Natural killer cell (primary cell): ENCODE data around the gene PBXIP1. TPM values are rescaled to one million over a fixed set of nuclear protein-coding genes. Genes with fewer than 3 reads are reported as not detected.
"Not testable (repeated sequence)": the region's sequence is repeated elsewhere in the genome, so short reads cannot be mapped to it uniquely, and the experiment has no call there.

Experiments
- ATAC-seq, 3 donors: fragments of 150-1000 bp in 2 of 3; fragments of 200-7000 bp in 1 of 3; cut with Tn5 transposase; 1 replicate in 1 of 3; 2 replicates in 2 of 3; pipeline ENCODE4 v1.10.0; 2021; ENCODE audit warnings: mild to moderate bottlenecking in 2 of 3, moderate library complexity in 2 of 3
- DNase-seq, 2 donors: peaks; one replicate each; pipeline versions ENCODE4 v3.0.0 to v3.0.0-alpha.2; 2013 to 2021; ENCODE audit warnings: mixed read lengths in 1 of 2
- H3K27ac ChIP-seq: one replicate; pipeline ENCODE4 v1.5.1; 2013; ENCODE audit warnings: mild to moderate bottlenecking, low read length
- H3K27me3 ChIP-seq: one replicate; pipeline ENCODE4 v1.6.1; 2013; ENCODE audit warnings: low read length; ENCODE audit not compliant: control insufficient read depth, insufficient read depth
- H3K36me3 ChIP-seq: one replicate; pipeline ENCODE4 v1.6.1; 2013; ENCODE audit warnings: low read length; ENCODE audit not compliant: control insufficient read depth, insufficient read depth
- H3K4me1 ChIP-seq: one replicate; pipeline ENCODE4 v1.6.1; 2013; ENCODE audit warnings: low read length; ENCODE audit not compliant: control insufficient read depth, insufficient read depth
- H3K4me3 ChIP-seq: one replicate; pipeline ENCODE4 v1.5.1; 2013; ENCODE audit warnings: low read length
- H3K9me3 ChIP-seq: one replicate; pipeline ENCODE4 v1.6.1; 2013; ENCODE audit warnings: low read length; ENCODE audit not compliant: control insufficient read depth, insufficient read depth
- H3K27ac Mint-ChIP-seq, 2 donors: one replicate each; pipeline ENCODE4 v1.8.0; 2022; ENCODE audit warnings: mild to moderate bottlenecking in 2 of 2, mixed read lengths in 2 of 2, moderate library complexity in 1 of 2
- H3K27me3 Mint-ChIP-seq, 2 donors: one replicate each; pipeline ENCODE4 v1.8.0; 2022; ENCODE audit warnings: low read depth in 2 of 2, mixed read lengths in 2 of 2
- H3K36me3 Mint-ChIP-seq: one replicate; pipeline ENCODE4 v1.8.0; 2022; ENCODE audit warnings: mixed read lengths
- H3K4me1 Mint-ChIP-seq, 2 donors: one replicate each; pipeline ENCODE4 v1.8.0; 2022; ENCODE audit warnings: mixed read lengths in 2 of 2
- H3K4me3 Mint-ChIP-seq: one replicate; pipeline ENCODE4 v1.8.0; 2022; ENCODE audit warnings: mild to moderate bottlenecking, moderate library complexity, mixed read lengths
- H3K9me3 Mint-ChIP-seq, 2 donors: one replicate each; pipeline ENCODE4 v1.8.0; 2022; ENCODE audit warnings: mixed read lengths in 2 of 2
- WGBS: methylation state at CpG from one replicate; pipeline ENCODE4 v1.1.7; 2013; ENCODE audit warnings: missing lambda C conversion rate; ENCODE audit not compliant: insufficient coverage; 5-methylcytosine and 5-hydroxymethylcytosine counted together
- intact Hi-C: fragments of 100-400 bp; cut with micrococcal nuclease; formaldehyde crosslinking; loops from one replicate; pipeline ENCODE4 v1.14.2; 2022
- total RNA-seq, 4 donors: library from RNA; stranded (reverse); fragments of 120-200 nt in 1 of 4; gene quantifications; one replicate each; pipeline versions ENCODE4 v1.2.3 to v1.2.4, GENCODE V29; 2013 to 2022
- TF ChIP-seq, protein P1 (sequence below): fragments of 200-600 bp; IDR thresholded peaks from one replicate; pipeline ENCODE4 v1.8.0; 2022; ENCODE audit warnings: antibody characterized with exemption

PBXIP1 gene
- total RNA-seq, 3 donors from 2014 or later (not counting 1 experiment from before 2014, with no cell fraction given): 158 to 200 (median 197) TPM

DNA sequence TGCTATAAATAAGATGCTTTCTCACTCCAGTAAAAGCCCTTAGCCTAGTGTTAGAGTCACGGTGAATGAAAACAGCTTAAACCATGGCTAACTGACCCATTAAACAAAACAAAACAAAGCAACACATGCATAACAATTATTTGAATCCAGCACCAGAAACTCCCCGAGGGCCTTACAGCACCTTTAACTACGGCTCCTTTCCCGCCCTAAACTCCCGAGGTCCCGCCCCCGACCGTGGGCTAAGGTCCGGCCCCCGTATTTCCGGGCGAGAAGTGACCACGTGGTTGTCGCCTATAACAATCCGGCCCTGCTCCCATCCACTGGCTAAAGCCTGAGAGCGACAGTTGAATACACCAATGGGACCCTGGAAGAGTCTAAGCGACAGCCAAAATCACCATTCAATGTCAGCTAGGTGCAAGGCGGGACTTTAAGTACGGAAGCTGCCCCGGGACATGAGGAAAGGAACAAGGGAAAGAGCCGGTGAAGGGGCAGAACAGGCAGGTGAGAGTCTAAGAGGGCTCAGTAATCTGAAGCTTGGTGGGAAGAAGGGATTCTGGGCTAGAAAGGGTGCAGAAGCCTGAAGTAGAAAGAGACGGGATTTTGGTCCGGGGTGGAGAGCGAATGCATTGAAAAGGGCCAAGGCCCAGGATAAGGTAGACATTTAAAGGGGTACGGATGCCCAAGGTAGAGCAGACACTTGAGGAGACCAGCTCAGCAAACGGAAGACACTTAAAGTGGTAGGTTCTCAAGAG is 27.2 kb upstream of the PBXIP1 start, which contains the start of gene FLAD1:
TSS of gene FLAD1 (plus strand) at position 448 of the 752 bp plus-strand sequence. CDS start 351 bp downstream, outside the sequence.
- H3K27me3 Mint-ChIP-seq: no peaks in the 10 kb centered on the region
- Histone ChIP-seq H3K36me3 (peaks cover 11% of the 10 kb centered on the region), H3K4me3 (peak within 1 kb of the TSS; percentile 59), H3K9me3 (no peaks in the 10 kb centered on the region), H3K27ac (peak within 1 kb of the TSS; percentile 51), H3K4me1 (peaks cover 16% of the 10 kb centered on the region), H3K27me3 (no peaks in the 10 kb centered on the region)
- no peak within 1 kb of the TSS for H3K27ac Mint-ChIP-seq
- DNase-seq: peak; percentile 85 to 99
- peaks cover 0 to 6% of the 10 kb centered on the region in 2 donors for H3K4me1 Mint-ChIP-seq
- no peaks in the 10 kb centered on the region for H3K36me3 Mint-ChIP-seq
- TF ChIP-seq, protein P1, sequence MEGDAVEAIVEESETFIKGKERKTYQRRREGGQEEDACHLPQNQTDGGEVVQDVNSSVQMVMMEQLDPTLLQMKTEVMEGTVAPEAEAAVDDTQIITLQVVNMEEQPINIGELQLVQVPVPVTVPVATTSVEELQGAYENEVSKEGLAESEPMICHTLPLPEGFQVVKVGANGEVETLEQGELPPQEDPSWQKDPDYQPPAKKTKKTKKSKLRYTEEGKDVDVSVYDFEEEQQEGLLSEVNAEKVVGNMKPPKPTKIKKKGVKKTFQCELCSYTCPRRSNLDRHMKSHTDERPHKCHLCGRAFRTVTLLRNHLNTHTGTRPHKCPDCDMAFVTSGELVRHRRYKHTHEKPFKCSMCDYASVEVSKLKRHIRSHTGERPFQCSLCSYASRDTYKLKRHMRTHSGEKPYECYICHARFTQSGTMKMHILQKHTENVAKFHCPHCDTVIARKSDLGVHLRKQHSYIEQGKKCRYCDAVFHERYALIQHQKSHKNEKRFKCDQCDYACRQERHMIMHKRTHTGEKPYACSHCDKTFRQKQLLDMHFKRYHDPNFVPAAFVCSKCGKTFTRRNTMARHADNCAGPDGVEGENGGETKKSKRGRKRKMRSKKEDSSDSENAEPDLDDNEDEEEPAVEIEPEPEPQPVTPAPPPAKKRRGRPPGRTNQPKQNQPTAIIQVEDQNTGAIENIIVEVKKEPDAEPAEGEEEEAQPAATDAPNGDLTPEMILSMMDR: no peak
- H3K9me3 Mint-ChIP-seq: no peaks in the 10 kb centered on the region
- under 1% methylated on average over 26 of the region's 26 CpGs for WGBS
- peak; percentile 98 to 100 (median 99) for ATAC-seq
- no peak within 1 kb of the TSS for H3K4me3 Mint-ChIP-seq
- intact Hi-C loops: loop anchor here (1.0 kb wide), 3 partner anchors 9 to 46 kb away; partner anchors contain the start of gene CKS1B

DNA sequence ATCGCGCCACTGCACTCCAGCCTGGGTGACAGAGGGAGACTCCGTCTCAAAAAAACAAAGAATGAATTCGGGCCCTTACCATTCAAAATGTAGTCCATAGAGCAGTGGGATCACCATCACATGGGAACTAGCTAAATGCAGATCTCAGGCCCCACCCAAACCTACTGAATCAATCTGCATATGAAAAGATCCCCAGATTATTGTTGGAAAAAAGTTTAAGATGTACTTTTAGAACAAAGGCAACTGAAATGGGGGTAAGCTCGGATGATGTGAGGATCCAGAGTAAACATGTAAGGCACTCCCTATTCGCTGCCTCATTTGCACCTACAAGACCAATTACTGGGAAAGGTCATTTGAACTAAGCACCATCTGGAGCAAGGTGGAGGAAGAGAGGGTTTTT is 26.4 kb upstream of the PBXIP1 start:
- peak overlapping the region; percentile 8 for H3K4me3 ChIP-seq
- intact Hi-C loops: no loop called here
- H3K27ac ChIP-seq: peak overlapping the region; percentile 1
- peaks cover 6% of the 10 kb centered on the region for H3K36me3 ChIP-seq
- Mint-ChIP-seq H3K27me3 (no peaks in the 10 kb centered on the region), H3K36me3 (no peaks in the 10 kb centered on the region), H3K4me1 (peaks cover 0 to 6% of the 10 kb centered on the region in 2 donors), H3K9me3 (no peaks in the 10 kb centered on the region), H3K27ac (no peak overlapping the region), H3K4me3 (no peak overlapping the region)
- DNase-seq: no peak
- H3K27me3 ChIP-seq: no peaks in the 10 kb centered on the region
- no peak for ATAC-seq
- WGBS: 94% methylated on average over 5 of the region's 6 CpGs
- H3K4me1 ChIP-seq: peaks cover 16% of the 10 kb centered on the region
- no peaks in the 10 kb centered on the region for H3K9me3 ChIP-seq
- TF ChIP-seq, protein P1: no peak

DNA sequence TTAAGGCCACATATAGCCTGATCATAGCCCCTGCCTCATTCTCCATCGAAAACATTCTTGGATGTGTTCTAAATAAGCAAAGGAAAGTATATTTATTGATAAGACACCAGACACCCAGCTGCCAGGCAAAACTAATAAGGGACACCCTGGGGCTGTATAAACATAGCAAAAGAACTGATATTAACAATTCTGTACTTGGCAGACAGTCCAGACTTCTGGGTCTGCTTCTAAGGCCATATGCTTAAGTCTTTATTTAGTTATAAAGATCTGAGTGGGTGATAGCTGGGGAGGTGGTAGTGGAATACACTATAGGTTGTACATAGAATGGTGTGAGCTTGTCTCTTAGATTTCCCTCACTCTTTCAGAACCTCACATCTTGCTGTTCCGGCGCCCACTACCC is 22.5 kb upstream of the PBXIP1 start:
- TF ChIP-seq, protein P1: no peak
- Histone ChIP-seq H3K27me3 (no peaks in the 10 kb centered on the region), H3K27ac (no peak overlapping the region), H3K9me3 (no peaks in the 10 kb centered on the region), H3K4me1 (peaks cover 20% of the 10 kb centered on the region), H3K36me3 (no peaks in the 10 kb centered on the region), H3K4me3 (no peak overlapping the region)
- Mint-ChIP-seq H3K27ac (no peak overlapping the region), H3K4me1 (no peaks in the 10 kb centered on the region), H3K36me3 (no peaks in the 10 kb centered on the region), H3K27me3 (no peaks in the 10 kb centered on the region), H3K4me3 (no peak overlapping the region), H3K9me3 (no peaks in the 10 kb centered on the region)
- WGBS: no CpG with 5 or more reads among the region's 3 CpGs
- intact Hi-C loops: no loop called here
- DNase-seq: no peak
- no peak for ATAC-seq

DNA sequence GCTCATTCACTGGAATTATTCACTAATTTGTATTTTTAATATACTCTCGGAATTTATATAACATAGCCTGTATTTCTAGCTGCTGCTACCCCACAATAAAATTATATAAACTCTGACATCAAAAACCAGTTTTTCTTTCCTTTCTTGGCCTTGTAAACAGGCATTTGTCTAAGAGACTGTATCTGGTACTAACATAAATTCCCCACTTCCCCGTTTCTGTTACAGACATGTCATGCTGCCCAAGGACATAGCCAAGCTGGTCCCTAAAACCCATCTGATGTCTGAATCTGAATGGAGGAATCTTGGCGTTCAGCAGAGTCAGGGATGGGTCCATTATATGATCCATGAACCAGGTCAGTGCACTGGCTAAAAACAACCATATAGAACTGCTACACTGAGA is 21.9 kb upstream of the PBXIP1 start:
- intact Hi-C loops, H3K27me3 Mint-ChIP-seq, ATAC-seq, H3K4me3 ChIP-seq, H3K27ac Mint-ChIP-seq, H3K36me3 Mint-ChIP-seq, H3K9me3 ChIP-seq, H3K27ac ChIP-seq, H3K9me3 Mint-ChIP-seq, H3K4me1 Mint-ChIP-seq, H3K36me3 ChIP-seq, H3K27me3 ChIP-seq, DNase-seq: not testable (repeated sequence)
- peak overlapping the region; percentile 45 for H3K4me3 Mint-ChIP-seq
- 74% methylated on average over 3 of the region's 3 CpGs for whole genome bisulfite sequencing
- peaks cover 26% of the 10 kb centered on the region for H3K4me1 ChIP-seq
